ENCODE data around the gene MOSMO.

GRCh38 chr16:21959050-21959449 lies 48.9 kb upstream of the MOSMO start:
- TF ChIP-seq EZH2 (IDR thresholded peaks at IDR 0.05; ENCODE audit: insufficient read depth, poor library complexity, severe bottlenecking) (no peak), EZH2phosphoT487 (IDR thresholded peaks at IDR 0.05; ENCODE audit: insufficient read depth, low read depth) (no peak)
